ENCODE results near the gene CSTPP1.

The CSTPP1 gene

DNA sequence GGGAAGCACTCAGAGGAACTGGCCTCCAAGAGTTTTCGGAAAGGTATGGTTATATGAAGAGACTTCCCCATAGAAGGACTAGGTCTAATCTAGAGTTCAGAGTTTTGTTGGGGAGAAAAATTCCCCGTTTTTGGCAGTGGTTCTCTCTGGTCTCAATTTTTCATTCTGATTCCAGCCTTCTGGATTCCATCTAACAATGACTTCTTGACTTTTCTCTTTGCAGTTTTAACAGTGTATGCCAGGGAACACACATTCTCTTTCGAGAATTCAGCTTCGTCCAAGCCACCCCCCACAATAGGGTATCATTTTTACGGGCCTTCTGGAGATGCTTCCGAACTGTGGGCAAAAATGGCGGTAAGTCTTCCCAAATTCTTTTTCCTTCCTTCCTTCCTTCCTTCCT is 115.6 kb downstream of the CSTPP1 start:
- TF ChIP-seq, protein P1, sequence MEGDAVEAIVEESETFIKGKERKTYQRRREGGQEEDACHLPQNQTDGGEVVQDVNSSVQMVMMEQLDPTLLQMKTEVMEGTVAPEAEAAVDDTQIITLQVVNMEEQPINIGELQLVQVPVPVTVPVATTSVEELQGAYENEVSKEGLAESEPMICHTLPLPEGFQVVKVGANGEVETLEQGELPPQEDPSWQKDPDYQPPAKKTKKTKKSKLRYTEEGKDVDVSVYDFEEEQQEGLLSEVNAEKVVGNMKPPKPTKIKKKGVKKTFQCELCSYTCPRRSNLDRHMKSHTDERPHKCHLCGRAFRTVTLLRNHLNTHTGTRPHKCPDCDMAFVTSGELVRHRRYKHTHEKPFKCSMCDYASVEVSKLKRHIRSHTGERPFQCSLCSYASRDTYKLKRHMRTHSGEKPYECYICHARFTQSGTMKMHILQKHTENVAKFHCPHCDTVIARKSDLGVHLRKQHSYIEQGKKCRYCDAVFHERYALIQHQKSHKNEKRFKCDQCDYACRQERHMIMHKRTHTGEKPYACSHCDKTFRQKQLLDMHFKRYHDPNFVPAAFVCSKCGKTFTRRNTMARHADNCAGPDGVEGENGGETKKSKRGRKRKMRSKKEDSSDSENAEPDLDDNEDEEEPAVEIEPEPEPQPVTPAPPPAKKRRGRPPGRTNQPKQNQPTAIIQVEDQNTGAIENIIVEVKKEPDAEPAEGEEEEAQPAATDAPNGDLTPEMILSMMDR (IDR thresholded peaks at IDR 0.05; ENCODE audit: insufficient read depth, low read depth, low read length, missing control alignments) = no peak

DNA sequence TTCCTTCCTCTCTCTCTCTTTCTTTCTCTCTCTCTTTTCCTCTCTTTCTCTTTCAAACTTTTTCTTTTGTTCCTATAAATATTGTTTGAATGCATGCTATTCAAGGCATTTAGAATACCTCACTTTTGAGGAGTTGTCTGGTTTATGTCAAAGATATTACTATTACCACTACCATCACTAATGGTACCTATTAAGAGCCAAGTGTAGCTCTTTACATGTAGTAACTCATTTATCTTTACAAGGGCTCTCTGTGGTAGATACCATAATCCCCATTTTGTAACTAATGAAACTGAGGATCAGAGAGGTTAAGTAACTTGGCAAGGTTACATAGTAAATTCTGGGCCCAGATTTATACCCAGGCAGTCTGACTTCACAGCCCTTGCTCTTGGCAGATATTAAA is 116.0 kb downstream of the CSTPP1 start:
- TF ChIP-seq, protein P1 (IDR thresholded peaks at IDR 0.05; ENCODE audit: insufficient read depth, low read depth, low read length, missing control alignments) = no peak
- H3K4me3 ChIP-seq (ENCODE audit: low read length) = no peak overlapping the region
- no peak for DNase-seq (ENCODE audit: low read depth)

More for the DNA sequence above, 115.6 kb downstream of the CSTPP1 start:
- no peak for DNase-seq (ENCODE audit: low read depth)
- no peak overlapping the region for H3K4me3 ChIP-seq (ENCODE audit: low read length)

DNA sequence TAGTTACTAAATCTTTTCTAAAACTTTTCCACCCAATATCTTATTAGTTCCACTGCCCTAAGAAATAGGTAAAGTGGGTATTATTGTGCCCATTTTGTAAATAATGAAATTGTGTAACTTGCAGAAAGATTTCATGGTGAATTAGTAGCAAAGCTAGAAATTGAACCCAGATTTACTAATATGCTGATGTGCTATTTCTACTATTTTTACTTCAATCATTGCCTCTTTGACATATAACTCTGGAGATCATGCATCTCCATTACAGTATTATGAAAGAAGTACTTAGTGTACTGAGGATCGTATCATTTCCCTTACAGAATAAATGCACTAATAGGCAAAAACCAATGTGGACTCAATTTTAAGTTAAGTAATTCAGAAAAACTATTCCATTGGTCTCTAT is 119.0 kb downstream of the CSTPP1 start:
- TF ChIP-seq, protein P1 (IDR thresholded peaks at IDR 0.05; ENCODE audit: insufficient read depth, low read depth, low read length, missing control alignments) = no peak
- no peak for DNase-seq (ENCODE audit: low read depth)
- no peak overlapping the region for H3K4me3 ChIP-seq (ENCODE audit: low read length)

DNA sequence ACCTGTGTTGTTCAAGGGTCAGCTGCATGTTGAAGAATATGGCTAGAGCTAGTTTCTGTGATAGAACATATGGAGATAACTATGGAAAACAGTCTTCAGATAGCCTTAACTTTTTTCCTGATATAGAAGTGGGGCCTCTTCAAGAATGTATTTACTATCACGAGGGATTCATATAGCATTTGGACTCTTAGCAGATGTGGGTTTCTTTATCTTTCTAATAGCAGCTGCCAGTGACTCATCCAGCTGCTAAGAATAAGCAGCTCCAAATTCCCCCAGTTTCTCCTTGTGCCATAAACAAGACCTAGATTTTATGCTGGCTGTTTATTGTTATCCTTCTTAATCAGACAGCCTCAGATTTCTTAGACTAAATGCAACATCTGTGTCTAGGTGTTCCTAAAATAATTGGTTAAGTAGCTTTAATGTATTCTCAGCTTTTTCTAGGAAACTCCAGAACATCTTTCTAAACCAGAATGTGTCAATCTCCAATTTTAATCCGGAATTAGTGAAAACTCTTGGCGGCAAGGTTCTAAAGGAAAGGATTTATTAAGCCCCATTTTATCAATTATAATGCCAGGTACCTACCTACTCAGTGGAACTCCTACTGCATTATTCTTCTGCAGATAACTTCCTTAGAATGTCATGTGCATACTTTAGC is 119.8 kb downstream of the CSTPP1 start:
- H3K4me3 ChIP-seq (ENCODE audit: low read length) = no peak overlapping the region
- DNase-seq (ENCODE audit: low read depth) = peak; percentile 16
- TF ChIP-seq, protein P1 (IDR thresholded peaks at IDR 0.05; ENCODE audit: insufficient read depth, low read depth, low read length, missing control alignments) = no peak

DNA sequence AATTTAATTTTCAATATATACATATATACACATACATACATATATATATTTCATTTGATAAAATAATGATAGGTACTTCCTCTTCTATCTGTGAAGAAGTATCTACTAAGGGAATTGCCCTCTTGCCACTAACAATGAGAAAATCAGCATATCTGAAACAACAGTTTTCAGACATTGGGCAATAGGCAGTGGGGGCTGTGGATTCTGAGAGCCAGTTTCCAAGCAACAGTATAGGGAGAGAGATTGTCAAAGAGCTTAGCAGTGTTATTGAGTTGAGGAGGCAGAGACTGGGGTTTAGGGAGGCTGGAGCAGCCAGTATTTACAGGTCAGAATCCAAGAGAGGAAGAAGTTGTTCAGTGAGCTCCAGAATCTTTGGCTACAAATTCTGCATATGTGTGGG is 120.8 kb downstream of the CSTPP1 start:
- H3K4me3 ChIP-seq (ENCODE audit: low read length) = no peak overlapping the region
- no peak for DNase-seq (ENCODE audit: low read depth)
- TF ChIP-seq, protein P1 (IDR thresholded peaks at IDR 0.05; ENCODE audit: insufficient read depth, low read depth, low read length, missing control alignments) = no peak

DNA sequence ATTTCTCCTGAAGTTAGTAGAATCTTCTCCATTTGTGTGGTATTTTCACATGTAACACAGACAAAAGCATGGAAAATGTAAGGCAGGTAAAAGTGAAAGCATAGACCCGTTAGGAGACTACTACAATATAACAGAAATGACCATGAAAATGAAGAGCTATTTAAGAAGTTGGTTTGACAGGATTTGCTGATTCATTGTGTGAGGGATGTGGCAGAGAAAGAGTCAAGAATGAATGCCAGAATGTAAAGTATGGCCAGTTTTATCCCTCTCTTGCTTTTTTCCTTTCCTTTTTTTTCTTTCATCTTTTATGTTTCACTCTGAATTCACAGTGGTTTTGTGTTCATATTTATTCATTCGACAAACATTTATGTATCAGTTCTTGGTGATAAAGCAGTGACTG is 124.2 kb downstream of the CSTPP1 start:
- H3K4me3 ChIP-seq (ENCODE audit: low read length) = no peak overlapping the region
- no peak for DNase-seq (ENCODE audit: low read depth)

More for the DNA sequence above, 124.2 kb downstream of the CSTPP1 start:
- TF ChIP-seq, protein P1 (IDR thresholded peaks at IDR 0.05; ENCODE audit: insufficient read depth, low read depth, low read length, missing control alignments) = no peak

All from epithelial cell of esophagus (primary cell).